ENCODE measurements around the gene ADAM17. TPM values are rescaled to one million over a fixed set of nuclear protein-coding genes. Genes with fewer than 3 reads are reported as not detected.

Gene ADAM17
- 23.5 and 25.1 TPM in 2 replicates for total RNA-seq (2021; fragmentation: NEBNext Ultra II Directional; extraction: Animal tissue kit (Norgen Biotek cat#: 25700))
- 4.2 and 6.5 TPM in 2 replicates for polyA plus RNA-seq (2011; rRNA removed)
- 4.8 TPM for polyA plus RNA-seq (2011; cell fraction: cytosol; rRNA removed)
- 8.9 TPM for polyA plus RNA-seq (2011; cell fraction: nucleus; rRNA removed)
- polyA plus RNA-seq (2012, experiment 1 of 2) = 21.7 to 24.2 TPM (median 23.8 TPM) in 4 replicates
- polyA plus RNA-seq (2012, experiment 2 of 2) = 1.4 TPM
- polyA plus RNA-seq (2013, experiment 1 of 2) = 28.1 TPM
- 30.0 TPM for polyA plus RNA-seq (2013, experiment 2 of 2)
- polyA minus RNA-seq (2011; rRNA and poly(A)+ RNA removed) = 19.0 and 28.1 TPM in 2 replicates
- 9.3 TPM for polyA minus RNA-seq (2011; cell fraction: cytosol; rRNA and poly(A)+ RNA removed)
- 27.7 TPM for polyA minus RNA-seq (2011; cell fraction: nucleus; rRNA and poly(A)+ RNA removed)
- long read RNA-seq, experiment 1, full-length matches to known transcripts = 3 of 13 reads
- long read RNA-seq, experiment 1, partial matches to known transcripts = 5 of 13 reads
- long read RNA-seq, experiment 1, other reads (novel, unspliced or antisense) = 5 of 13 reads
- long read RNA-seq, experiment 2, full-length matches to known transcripts = 4 of 13 reads
- long read RNA-seq, experiment 2, partial matches to known transcripts = 3 of 13 reads
- long read RNA-seq, experiment 2, other reads (novel, unspliced or antisense) = 6 of 13 reads

DNA sequence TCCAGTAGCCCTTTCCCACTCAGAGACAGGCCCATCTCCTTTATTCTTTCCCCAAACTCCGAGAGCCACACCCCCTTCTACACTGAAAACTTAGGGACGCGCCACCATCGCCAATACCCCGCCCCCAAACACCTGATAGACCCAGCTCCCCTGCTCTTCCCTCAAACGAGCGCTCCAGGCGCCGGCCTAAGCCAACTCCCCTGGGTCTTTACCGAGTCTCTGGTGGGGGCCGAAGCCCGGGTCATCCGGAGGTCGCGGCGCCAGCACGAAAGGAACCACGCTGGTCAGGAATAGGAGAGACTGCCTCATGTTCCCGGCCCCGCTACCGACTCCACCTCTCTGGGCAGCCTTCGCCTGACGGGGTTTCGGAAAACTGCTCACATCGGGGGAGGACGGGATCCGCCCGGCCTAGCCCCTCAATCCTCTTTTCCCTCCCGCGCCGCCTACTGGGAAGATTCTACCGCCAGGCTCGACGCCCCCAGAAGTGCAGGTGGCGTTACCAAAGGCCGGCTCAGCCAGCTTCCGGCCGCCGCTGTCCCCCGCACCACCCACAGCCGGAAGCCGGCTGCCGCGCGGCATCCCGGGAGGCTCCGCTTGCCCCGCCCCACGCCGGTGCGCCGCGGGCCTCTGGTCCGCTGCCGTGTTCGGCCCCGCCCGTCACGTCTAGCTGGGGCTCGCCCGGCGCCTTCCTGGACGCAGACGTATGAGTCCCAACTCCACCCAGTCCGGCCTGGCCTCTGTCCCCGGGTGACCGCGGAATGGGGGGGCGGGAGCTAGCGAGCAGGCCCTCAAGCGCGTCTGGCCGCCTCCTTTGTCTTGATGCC lies at the start of gene ADAM17:
TSS of gene ADAM17 (minus strand) at position 534 of the 824 bp plus-strand sequence. CDS start at position 309, 225 bp downstream.
- peak within 1 kb of the TSS; percentile 93 for H2AFZ ChIP-seq (ENCODE audit: low read length)
- CTCF ChIA-PET (ENCODE audit: partially characterized antibody) = interaction anchor here (0.5 to 1.9 kb wide), 14 partner anchors 10 to 412 kb away, joined by 3 to 6 read pairs (median 4); no protein-coding TSS in a partner anchor
- no peak within 1 kb of the TSS for H3K4ac ChIP-seq (replicated peaks; ENCODE audit: insufficient read length, low read depth, low read length)
- 2% methylated on average over 73 of the region's 73 CpGs; no CpG with 5 or more reads in 1 of the 2 experiments for WGBS, 2 experiments (ENCODE audit: extremely low coverage in 1 of 2, insufficient coverage in 1 of 2, insufficient read length in 1 of 2, insufficient replicate concordance in 2 of 2, low coverage in 1 of 2, low lambda C conversion rate in 2 of 2, missing lambda C conversion rate in 1 of 2)
- H2AK5ac ChIP-seq (ENCODE audit: low read depth, low read length) = no peak within 1 kb of the TSS
- H3K23me2 ChIP-seq (ENCODE audit: low read depth, low read length) = peaks cover 6% of the 10 kb centered on the region
- H4K5ac ChIP-seq (ENCODE audit: insufficient read length, low read depth, low read length) = peak within 1 kb of the TSS; percentile 67
- no peak within 1 kb of the TSS for H2BK20ac ChIP-seq (ENCODE audit: low read length)
- H3K23ac ChIP-seq (ENCODE audit: insufficient read length) = no peak within 1 kb of the TSS
- FAIRE-seq (no peak), DNase-seq (ENCODE audit: low read depth in 1 of 2, low spot score in 2 of 2) (peak; percentile 82 to 91)
- H3K79me2 ChIP-seq (ENCODE audit: control insufficient read depth in 1 of 2, insufficient read depth in 2 of 2, low read length in 2 of 2) = peaks cover 3 to 50% of the 10 kb centered on the region in 2 experiments; a peak in 3 of 4 replicates
- peaks cover 2 to 5% of the 10 kb centered on the region in 2 experiments for H4K20me1 ChIP-seq (replicated peaks in 1 of 2; ENCODE audit: control insufficient read depth in 1 of 2, insufficient read depth in 2 of 2, low read length in 2 of 2)
- peak within 1 kb of the TSS; percentile 86 to 89 for H3K4me2 ChIP-seq (ENCODE audit: insufficient read depth in 1 of 2, low read depth in 2 of 2, low read length in 2 of 2)
- H3K27ac ChIP-seq (ENCODE audit: low read depth, low read length) = peak within 1 kb of the TSS; percentile 87
- H3K4me3 ChIP-seq (ENCODE audit: extremely low read depth in 1 of 4, insufficient read depth in 2 of 4, low read depth in 3 of 4, low read length in 4 of 4) = peak within 1 kb of the TSS; percentile 74 to 92 (median 86)
- peak within 1 kb of the TSS; percentile 98 for H3K18ac ChIP-seq (ENCODE audit: extremely low read depth, low read length)
- peak within 1 kb of the TSS; percentile 82 for H3K56ac ChIP-seq (replicated peaks; ENCODE audit: insufficient read length, low read depth, low read length)
- no peaks in the 10 kb centered on the region for H3K36me3 ChIP-seq (ENCODE audit: control insufficient read depth in 2 of 4, insufficient read depth in 4 of 4, low read length in 3 of 4)
- no peaks in the 10 kb centered on the region for H3K79me1 ChIP-seq (ENCODE audit: low read depth, low read length)
- no peak within 1 kb of the TSS for H2BK15ac ChIP-seq (ENCODE audit: low read length)
- no peak within 1 kb of the TSS for H2BK120ac ChIP-seq (replicated peaks; ENCODE audit: low read depth, low read length)
- H4K8ac ChIP-seq (ENCODE audit: extremely low read depth, insufficient read depth, low read length) = peak within 1 kb of the TSS; percentile 94; the same call in 1 of the 2 replicates
- no peaks in the 10 kb centered on the region for H3K9me3 ChIP-seq (ENCODE audit: insufficient read depth in 2 of 2, low read depth in 1 of 2, low read length in 1 of 2)
- H2BK12ac ChIP-seq (ENCODE audit: low read depth, low read length) = no peak within 1 kb of the TSS
- peaks cover 0 to 3% (median 0%) of the 10 kb centered on the region in 4 experiments; a peak in 1 of 7 replicates for H3K4me1 ChIP-seq (replicated peaks in 1 of 4; ENCODE audit: control insufficient read depth in 3 of 4, insufficient read depth in 4 of 4, low read length in 3 of 4)
- H4K91ac ChIP-seq (replicated peaks; ENCODE audit: insufficient read length, low read length) = no peak within 1 kb of the TSS
- no peaks in the 10 kb centered on the region for H3K27me3 ChIP-seq (replicated peaks in 1 of 4; ENCODE audit: control insufficient read depth in 3 of 4, extremely low read depth in 1 of 4, insufficient read depth in 3 of 4, low read length in 3 of 4)
- peak within 1 kb of the TSS; percentile 87 for H2BK5ac ChIP-seq (ENCODE audit: low read depth, low read length)
- POLR2A ChIA-PET (ENCODE audit: partially characterized antibody) = interaction anchor here (0.7 to 3.3 kb wide), 24 partner anchors 9 to 202 kb away, joined by 3 to 46 read pairs (median 4); partner anchors contain the start of genes IAH1 and YWHAQ
- peak within 1 kb of the TSS; percentile 83 to 92 (median 90) for H3K9ac ChIP-seq (replicated peaks in 1 of 4; ENCODE audit: extremely low read depth in 1 of 4, low read depth in 3 of 4, low read length in 3 of 4)
- no peak within 1 kb of the TSS for H3K14ac ChIP-seq (ENCODE audit: insufficient read length)
- peak; percentile 83 for TF ChIP-seq RBBP5 (IDR thresholded peaks at IDR 0.05; ENCODE audit: borderline replicate concordance, low read depth, low read length)
- TF ChIP-seq, protein P1, sequence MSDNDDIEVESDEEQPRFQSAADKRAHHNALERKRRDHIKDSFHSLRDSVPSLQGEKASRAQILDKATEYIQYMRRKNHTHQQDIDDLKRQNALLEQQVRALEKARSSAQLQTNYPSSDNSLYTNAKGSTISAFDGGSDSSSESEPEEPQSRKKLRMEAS (IDR thresholded peaks at IDR 0.05) = peak; percentile 88
- TF ChIP-seq FOSL1 (IDR thresholded peaks at IDR 0.05; ENCODE audit: insufficient read depth, low read depth, low read length) = no peak
- peak in 1 of 2 experiments; percentile 64; a peak in 2 of 4 replicates for TF ChIP-seq SIN3A (conservative IDR thresholded peaks at IDR 0.05 in 1 of 2, IDR thresholded peaks at IDR 0.05 in 1 of 2; ENCODE audit: low read depth in 1 of 2, low read length in 2 of 2)
- TF ChIP-seq, protein P2, sequence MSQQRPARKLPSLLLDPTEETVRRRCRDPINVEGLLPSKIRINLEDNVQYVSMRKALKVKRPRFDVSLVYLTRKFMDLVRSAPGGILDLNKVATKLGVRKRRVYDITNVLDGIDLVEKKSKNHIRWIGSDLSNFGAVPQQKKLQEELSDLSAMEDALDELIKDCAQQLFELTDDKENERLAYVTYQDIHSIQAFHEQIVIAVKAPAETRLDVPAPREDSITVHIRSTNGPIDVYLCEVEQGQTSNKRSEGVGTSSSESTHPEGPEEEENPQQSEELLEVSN (IDR thresholded peaks at IDR 0.05) = peak; percentile 91
- TF ChIP-seq SP2 (IDR thresholded peaks at IDR 0.05; ENCODE audit: low read length) = no peak

All from H1 (cell line).